Endothelial cell of umbilical vein (primary cell): ENCODE results near the gene LSMEM2. TPM values are rescaled to one million over a fixed set of nuclear protein-coding genes. Genes with fewer than 3 reads are reported as not detected.

Source experiments
- BruUV-seq: library from RNA; stranded (reverse); fragments of 400-500 nt; replicated peaks from 2 replicates; lab custom pipeline; 2021; lab: Mats Ljungman, UMichigan
- CTCF ChIA-PET: fragments of 300-600, 350-600 bp; sonication (Branson Sonifier 250); formaldehyde crosslinking; loops from one replicate; lab custom pipeline; 2021; ENCODE audit warnings: antibody characterized with exemption, inconsistent platforms; lab: Charles Lee
- POLR2A ChIA-PET: fragments of 300-600, 350-600 bp; sonication (Branson Sonifier 250); formaldehyde crosslinking; loops from one replicate; lab custom pipeline; 2021; ENCODE audit warnings: antibody characterized with exemption, inconsistent platforms; lab: Charles Lee
- DNase-seq: peaks from one replicate; pipeline ENCODE4 v3.0.0-alpha.2; 2011; ENCODE audit warnings: low read depth, low spot score
- FAIRE-seq: peaks from 2 replicates; lab custom pipeline; 2011; peaks lifted over from hg19 to GRCh38; lab: Jason Lieb, UNC
- H2AFZ ChIP-seq: 2 replicates; pipeline ENCODE4 v1.6.0; 2012; ENCODE audit warnings: low read depth, low read length, control low read depth, inconsistent platforms
- H3K27ac ChIP-seq: 2 replicates; pipeline ENCODE4 v1.5.1; 2011; ENCODE audit warnings: low read depth, mild to moderate bottlenecking, control low read depth, low read length, moderate library complexity; ENCODE audit not compliant: insufficient read depth
- H3K27me3 ChIP-seq, 2 experiments: 2 replicates each; pipeline versions ENCODE4 v1.6.0 to v1.6.1; 2011; ENCODE audit warnings: low read length in 2 of 2, mixed read lengths in 1 of 2; ENCODE audit not compliant: control insufficient read depth in 2 of 2, insufficient read depth in 2 of 2
- H3K36me3 ChIP-seq, 2 experiments: 2 replicates in 1 of 2; 3 replicates in 1 of 2; pipeline ENCODE4 v1.5.1; 2011; ENCODE audit warnings: low read length in 2 of 2, mild to moderate bottlenecking in 1 of 2, moderate library complexity in 1 of 2; ENCODE audit not compliant: control insufficient read depth in 2 of 2, insufficient read depth in 2 of 2; ENCODE audit errors: extremely low read depth in 1 of 2
- H3K4me1 ChIP-seq: 3 replicates; pipeline ENCODE4 v1.5.1; 2011; ENCODE audit warnings: mild to moderate bottlenecking, low read length; ENCODE audit not compliant: control insufficient read depth, insufficient read depth; ENCODE audit errors: extremely low read depth
- H3K4me2 ChIP-seq: 2 replicates; pipeline ENCODE4 v1.6.1; 2011; ENCODE audit warnings: low read length, control low read depth, mixed read lengths; ENCODE audit not compliant: insufficient read depth
- H3K4me3 ChIP-seq, 3 experiments: fragments of 200-600 bp in 1 of 3; sonication (generic), shearing (Covaris generic) in 1 of 3; replicated peaks in 1 of 3; 2 replicates each; pipeline ENCODE4 v1.5.1; 2011 to 2016; ENCODE audit warnings: control low read depth in 3 of 3, low read length in 3 of 3, mild to moderate bottlenecking in 2 of 3, inconsistent platforms in 1 of 3, low read depth in 1 of 3, moderate library complexity in 1 of 3; ENCODE audit not compliant: insufficient read depth in 1 of 3
- H3K79me2 ChIP-seq: 2 replicates; pipeline ENCODE4 v1.6.0; 2012; ENCODE audit warnings: low read length, inconsistent platforms; ENCODE audit not compliant: control insufficient read depth, insufficient read depth
- H3K9ac ChIP-seq: replicated peaks from 2 replicates; pipeline ENCODE3; 2011; ENCODE audit warnings: low read length, control low read depth; ENCODE audit not compliant: insufficient read depth; ENCODE audit errors: extremely low read depth
- H3K9me1 ChIP-seq: replicated peaks from 3 replicates; pipeline ENCODE4 v1.6.0; 2011; ENCODE audit warnings: mild to moderate bottlenecking, low read length; ENCODE audit not compliant: control insufficient read depth, insufficient read depth; ENCODE audit errors: extremely low read depth
- H3K9me3 ChIP-seq: replicated peaks from 2 replicates; pipeline ENCODE4 v1.5.1; 2012; ENCODE audit warnings: low read length, inconsistent platforms; ENCODE audit not compliant: control insufficient read depth, insufficient read depth
- H4K20me1 ChIP-seq: replicated peaks from 2 replicates; pipeline ENCODE3; 2011; ENCODE audit warnings: mild to moderate bottlenecking, low read length; ENCODE audit not compliant: control insufficient read depth, insufficient read depth; ENCODE audit errors: extremely low read depth
- FOS ChIP-seq: IDR thresholded peaks from 2 replicates; pipeline ENCODE4 v1.6.1; 2011; ENCODE audit warnings: mild to moderate bottlenecking, low read length, moderate library complexity, borderline replicate concordance; ENCODE audit not compliant: insufficient read depth
- GATA2 ChIP-seq: IDR thresholded peaks from 2 replicates; pipeline ENCODE4 v1.7.0; 2011; ENCODE audit warnings: low read depth, mild to moderate bottlenecking, moderate library complexity, mixed read lengths, low read length; ENCODE audit not compliant: insufficient read length, insufficient read depth
- JUN ChIP-seq: IDR thresholded peaks from 2 replicates; pipeline ENCODE4 v1.6.1; 2011; ENCODE audit warnings: borderline replicate concordance, low read depth; ENCODE audit not compliant: insufficient read length, insufficient read depth
- MAX ChIP-seq: IDR thresholded peaks from 2 replicates; pipeline ENCODE4 v1.6.1; 2011; ENCODE audit not compliant: insufficient read depth, insufficient read length
- POLR2A ChIP-seq: IDR thresholded peaks from 2 replicates; pipeline ENCODE4 v1.6.1; 2012; ENCODE audit warnings: low read depth, mild to moderate bottlenecking, control low read depth, low read length
- dilution Hi-C: fragments of 300-500 bp; cut with MboI; formaldehyde crosslinking; loops from one replicate; pipeline ENCODE4 v1.15.0; 2019; ENCODE audit warnings: low sequenced_read_pairs; ENCODE audit not compliant: extremely low pct_ligation_motif_present
- intact Hi-C: fragments of 100-400 bp; cut with micrococcal nuclease; formaldehyde crosslinking; loops from one replicate; pipeline ENCODE4 v1.10.0; 2022
- polyA plus RNA-seq, 4 experiments: library from polyadenylated mRNA; depleted of rRNA in 3 of 4; stranded (reverse) in 3 of 4; unstranded in 1 of 4; fragments of >200 nt; gene quantifications; 2 replicates each; pipeline versions ENCODE4 v1.2.1 to v1.2.3, GENCODE V29; 2011 to 2012; ENCODE audit warnings: missing spikeins in 1 of 4
- total RNA-seq: library from RNA; stranded (reverse); gene quantifications from 2 replicates; pipeline ENCODE4 v1.2.3, GENCODE V29; 2021

The LSMEM2 gene
- total and polyA plus RNA-seq, 2 donors (not counting 3 experiments of a cell fraction or from before 2014, with no cell fraction given) = not detected

- no peak overlapping the region for H3K9ac ChIP-seq
- intact Hi-C loops (loop anchor here (1.0 to 10.0 kb wide), 5 partner anchors 13 to 135 kb away; no protein-coding TSS in a partner anchor), dilution Hi-C loops (no loop called here)
- TSS peak; percentile 8 for BruUV-seq
- H3K27me3 ChIP-seq = no peaks in the 10 kb centered on the region
- no peaks in the 10 kb centered on the region for H3K9me3 ChIP-seq
- no peaks in the 10 kb centered on the region for H3K9me1 ChIP-seq
- peak overlapping the region; percentile 39 for H3K27ac ChIP-seq
- H2AFZ ChIP-seq = no peak overlapping the region
- FAIRE-seq = no peak
- ChIA-PET CTCF (interaction anchor here (0.6 to 8.6 kb wide), 15 partner anchors 9 to 75 kb away, joined by 3 to 98 read pairs (median 12); partner anchors contain the start of genes GNAI2, GNAT1, HYAL3 and NAA80), POLR2A (interaction anchor here (0.8 to 2.1 kb wide), 2 partner anchors 16 to 24 kb away, joined by 3 to 11 read pairs; no protein-coding TSS in a partner anchor)
- TF ChIP-seq POLR2A (no peak), FOS (no peak), MAX (no peak), GATA2 (no peak), JUN (no peak)
- no peak overlapping the region for H3K4me3 ChIP-seq
- peaks cover 35% of the 10 kb centered on the region for H3K4me1 ChIP-seq
- H3K4me2 ChIP-seq = no peak overlapping the region
- peaks cover 14 to 33% of the 10 kb centered on the region in 2 experiments for H3K36me3 ChIP-seq
- no peak for DNase-seq
- no peaks in the 10 kb centered on the region for H4K20me1 ChIP-seq
- peaks cover 23% of the 10 kb centered on the region for H3K79me2 ChIP-seq
Measured at GRCh38 chr3:50259432-50260026, 19.4 kb upstream of the LSMEM2 start.
